Cardiac fibroblast (primary cell): ENCODE results near the gene NBEAL1.
"Not testable (repeated sequence)": the region's sequence is repeated elsewhere in the genome, so short reads cannot be mapped to it uniquely, and the experiment has no call there.

Source experiments
- DNase-seq, 2 donors: peaks; one replicate each; pipeline versions ENCODE4 v3.0.0 to v3.0.0-alpha.2; 2010; ENCODE audit warnings: low read depth in 2 of 2
- H3K4me3 ChIP-seq, 2 donors: replicated peaks in 1 of 2; 1 replicate in 1 of 2; 2 replicates in 1 of 2; pipeline ENCODE4 v1.5.1; 2011; ENCODE audit warnings: low read depth in 2 of 2, low read length in 2 of 2, mild to moderate bottlenecking in 2 of 2, moderate library complexity in 1 of 2
- CTCF ChIP-seq: IDR thresholded peaks from one replicate; pipeline ENCODE4 v1.5.1; 2011; ENCODE audit warnings: low read depth, mild to moderate bottlenecking, low read length, inconsistent platforms

Gene NBEAL1

GRCh38 chr2:203014456-203015199 lies at the start of gene NBEAL1:
TSS of gene NBEAL1 (plus strand) at chr2:203014875. CDS start at chr2:203016385, 1,510 bp downstream.
- H3K4me3 ChIP-seq: peak within 1 kb of the TSS; percentile 77 to 98
- peak; percentile 99 to 100 for DNase-seq

GRCh38 chr2:202965810-202966460 lies 48.7 kb upstream of the NBEAL1 start:
- TF ChIP-seq CTCF: no peak
- DNase-seq: peak; percentile 81 to 83

More at GRCh38 chr2:203014456-203015199, at the start of gene NBEAL1:
- no peak for TF ChIP-seq CTCF

GRCh38 chr2:202969404-202969803 lies 45.3 kb upstream of the NBEAL1 start:
- DNase-seq, H3K4me3 ChIP-seq: not testable (repeated sequence)

More at GRCh38 chr2:202965810-202966460, 48.7 kb upstream of the NBEAL1 start:
- H3K4me3 ChIP-seq: no peak overlapping the region

- no peak overlapping the region for H3K4me3 ChIP-seq
- DNase-seq: no peak
- TF ChIP-seq CTCF: no peak
Observed at GRCh38 chr2:202976809-202977208, 37.9 kb upstream of the NBEAL1 start.

GRCh38 chr2:202982779-202983491 lies 31.7 kb upstream of the NBEAL1 start:
- TF ChIP-seq CTCF: no peak
- DNase-seq: no peak
- no peak overlapping the region for H3K4me3 ChIP-seq

GRCh38 chr2:202989749-202990148 lies 24.9 kb upstream of the NBEAL1 start:
- no peak overlapping the region for H3K4me3 ChIP-seq
- no peak for TF ChIP-seq CTCF
- DNase-seq: no peak

GRCh38 chr2:202990501-202990900 lies 24.2 kb upstream of the NBEAL1 start:
- no peak for TF ChIP-seq CTCF
- DNase-seq: no peak

GRCh38 chr2:202997113-202997512 lies 17.6 kb upstream of the NBEAL1 start:
- peak; percentile 63 to 73 for DNase-seq
- H3K4me3 ChIP-seq: not testable (repeated sequence)

More at GRCh38 chr2:202990501-202990900, 24.2 kb upstream of the NBEAL1 start:
- H3K4me3 ChIP-seq: no peak overlapping the region
